K562 (cell line): ENCODE data around the gene GATA2. TPM values are rescaled to one million over a fixed set of nuclear protein-coding genes. Genes with fewer than 3 reads are reported as not detected.

ENCODE experiments used
- ARID1B ChIP-seq: fragments of 450-650 bp; IDR thresholded peaks from 2 replicates; pipeline ENCODE4 v1.6.1; 2016; ENCODE audit warnings: antibody characterized with exemption, mild to moderate bottlenecking, inconsistent platforms
- ATF1 ChIP-seq, 2 experiments: fragments of 450-650 bp in 1 of 2; IDR thresholded peaks; 2 replicates each; pipeline ENCODE4 v1.6.1; 2016; ENCODE audit warnings: missing compliant biosample characterization in 1 of 2, missing genetic modification characterization in 1 of 2
- ATF3 ChIP-seq, 2 experiments: fragments of 450-650 bp in 1 of 2; sonication (generic) in 1 of 2; formaldehyde crosslinking in 1 of 2; IDR thresholded peaks in 1 of 2; conservative IDR thresholded peaks in 1 of 2; 2 replicates each; pipeline versions ENCODE4 v1.6.1 to v1.8.1; 2016 to 2023; ENCODE audit warnings: mild to moderate bottlenecking in 2 of 2, moderate library complexity in 2 of 2, inconsistent platforms in 1 of 2, missing genetic modification reagents in 1 of 2
- CREB1 ChIP-seq, 2 experiments: sonication (generic) in 1 of 2; formaldehyde crosslinking in 1 of 2; IDR thresholded peaks; 2 replicates each; pipeline versions ENCODE4 v1.6.1 to v1.8.0; 2012 to 2022; ENCODE audit warnings: inconsistent platforms in 1 of 2, mild to moderate bottlenecking in 1 of 2, missing genetic modification reagents in 1 of 2, moderate library complexity in 1 of 2
- CREM ChIP-seq: IDR thresholded peaks from 2 replicates; pipeline ENCODE4 v1.6.1; 2014; ENCODE audit warnings: antibody characterized with exemption, low read depth
- DNMT1 ChIP-seq: fragments of 450-650 bp; IDR thresholded peaks from 2 replicates; pipeline ENCODE4 v1.6.1; 2016; ENCODE audit warnings: antibody characterized with exemption, mild to moderate bottlenecking
- FIP1L1 ChIP-seq: fragments of 200-400 bp; formaldehyde crosslinking; IDR thresholded peaks from 2 replicates; pipeline ENCODE4 v1.6.1; 2018; ENCODE audit warnings: mild to moderate bottlenecking, low read depth, low read length; ENCODE audit not compliant: poor library complexity, severe bottlenecking
- GTF2F1 ChIP-seq: IDR thresholded peaks from 2 replicates; pipeline ENCODE4 v1.6.1; 2011; ENCODE audit warnings: low read depth, low read length, improper control_type of control experiment
- HNRNPL ChIP-seq: fragments of 200-400 bp; formaldehyde crosslinking; IDR thresholded peaks from 2 replicates; pipeline ENCODE4 v1.6.1; 2017; ENCODE audit warnings: low read depth, mild to moderate bottlenecking, low read length
- HOXB6 ChIP-seq: fragments of 250-450 bp; sonication (Bioruptor Pico); IDR thresholded peaks from 2 replicates; pipeline ENCODE4 v1.5.1; 2022; ENCODE audit warnings: mild to moderate bottlenecking, borderline replicate concordance
- MAZ ChIP-seq, 2 experiments: fragments of 450-650 bp in 1 of 2; sonication (generic) in 1 of 2; formaldehyde crosslinking; IDR thresholded peaks in 1 of 2; conservative IDR thresholded peaks in 1 of 2; 2 replicates each; pipeline versions ENCODE4 v1.4.0 to v1.5.0; 2020; ENCODE audit warnings: mild to moderate bottlenecking in 1 of 2, missing genetic modification reagents in 1 of 2
- MTA2 ChIP-seq: fragments of 450-650 bp; IDR thresholded peaks from 2 replicates; pipeline ENCODE4 v1.6.1; 2016; ENCODE audit warnings: low read depth
- MTA3 ChIP-seq: fragments of 450-650 bp; formaldehyde crosslinking; IDR thresholded peaks from 2 replicates; pipeline ENCODE4 v1.6.1; 2017; ENCODE audit warnings: mild to moderate bottlenecking, borderline replicate concordance
- NUFIP1 ChIP-seq: fragments of 450-650 bp; IDR thresholded peaks from 2 replicates; pipeline ENCODE4 v1.6.1; 2018; ENCODE audit not compliant: partially characterized antibody
- PCBP2 ChIP-seq: fragments of 200-400 bp; formaldehyde crosslinking; IDR thresholded peaks from 2 replicates; pipeline ENCODE4 v1.6.1; 2018; ENCODE audit warnings: low read length, low read depth, mild to moderate bottlenecking, moderate library complexity; ENCODE audit not compliant: poor library complexity, severe bottlenecking
- SLC30A9 ChIP-seq: fragments of 250-450 bp; sonication (Bioruptor Pico); IDR thresholded peaks from 2 replicates; pipeline ENCODE4 v1.8.0; 2022; ENCODE audit warnings: mild to moderate bottlenecking, moderate library complexity
- XRCC3 ChIP-seq: fragments of 450-650 bp; IDR thresholded peaks from 2 replicates; pipeline ENCODE4 v1.6.1; 2017; ENCODE audit warnings: mild to moderate bottlenecking, moderate library complexity
- ZNF277 ChIP-seq: fragments of 250-450 bp; sonication (Bioruptor Pico); IDR thresholded peaks from 2 replicates; pipeline ENCODE4 v1.8.0; 2022; ENCODE audit warnings: inconsistent platforms, mild to moderate bottlenecking, moderate library complexity, borderline replicate concordance
- polyA plus RNA-seq, 8 experiments: library from polyadenylated mRNA; depleted of rRNA in 4 of 8; stranded (reverse) in 5 of 8; unstranded in 3 of 8; fragments of >200 nt; fragmentation: Nextera tagmentation in 2 of 8; fragmentation: Illumina TruSeq in 1 of 8; extraction: Ambion mirVana in 2 of 8; extraction: Trizol in 1 of 8; gene quantifications; 2 replicates each; pipeline versions ENCODE4 v1.2.1 to v1.2.3, GENCODE V29; 2011 to 2014; ENCODE audit warnings: inconsistent platforms in 1 of 8, missing spikeins in 1 of 8
- total RNA-seq, 7 experiments: library from RNA; depleted of rRNA in 6 of 7; stranded (reverse); fragments of >200 nt in 6 of 7; fragmentation: Illumina TruSeq in 2 of 7; extraction: Trizol in 2 of 7; gene quantifications; 2 replicates each; pipeline versions ENCODE4 v1.2.1 to v1.2.3, GENCODE V29; 2011 to 2021; ENCODE audit warnings: low replicate concordance in 1 of 7
- TF ChIP-seq, protein P1 (sequence below): fragments of 150-350 bp; conservative IDR thresholded peaks from 2 replicates; pipeline ENCODE4 v1.6.1; 2014; ENCODE audit warnings: low read length
- TF ChIP-seq, protein P2 (sequence below): fragments of 250-450 bp; sonication (Bioruptor Pico); IDR thresholded peaks from 2 replicates; pipeline ENCODE4 v1.8.0; 2021; ENCODE audit warnings: moderate library complexity, mild to moderate bottlenecking, inconsistent platforms
- TF ChIP-seq, protein P3 (sequence below): fragments of 250-450 bp; sonication (Bioruptor Pico); IDR thresholded peaks from 2 replicates; pipeline ENCODE4 v1.8.0; 2021; ENCODE audit warnings: mild to moderate bottlenecking, moderate library complexity

GATA2 gene
- total and polyA plus RNA-seq, 9 of the 15 experiments (the other 6 are each of a cell fraction or from before 2014, with no cell fraction given), result 8.5 to 218 (median 50.8) TPM

- TF ChIP-seq, protein P1, sequence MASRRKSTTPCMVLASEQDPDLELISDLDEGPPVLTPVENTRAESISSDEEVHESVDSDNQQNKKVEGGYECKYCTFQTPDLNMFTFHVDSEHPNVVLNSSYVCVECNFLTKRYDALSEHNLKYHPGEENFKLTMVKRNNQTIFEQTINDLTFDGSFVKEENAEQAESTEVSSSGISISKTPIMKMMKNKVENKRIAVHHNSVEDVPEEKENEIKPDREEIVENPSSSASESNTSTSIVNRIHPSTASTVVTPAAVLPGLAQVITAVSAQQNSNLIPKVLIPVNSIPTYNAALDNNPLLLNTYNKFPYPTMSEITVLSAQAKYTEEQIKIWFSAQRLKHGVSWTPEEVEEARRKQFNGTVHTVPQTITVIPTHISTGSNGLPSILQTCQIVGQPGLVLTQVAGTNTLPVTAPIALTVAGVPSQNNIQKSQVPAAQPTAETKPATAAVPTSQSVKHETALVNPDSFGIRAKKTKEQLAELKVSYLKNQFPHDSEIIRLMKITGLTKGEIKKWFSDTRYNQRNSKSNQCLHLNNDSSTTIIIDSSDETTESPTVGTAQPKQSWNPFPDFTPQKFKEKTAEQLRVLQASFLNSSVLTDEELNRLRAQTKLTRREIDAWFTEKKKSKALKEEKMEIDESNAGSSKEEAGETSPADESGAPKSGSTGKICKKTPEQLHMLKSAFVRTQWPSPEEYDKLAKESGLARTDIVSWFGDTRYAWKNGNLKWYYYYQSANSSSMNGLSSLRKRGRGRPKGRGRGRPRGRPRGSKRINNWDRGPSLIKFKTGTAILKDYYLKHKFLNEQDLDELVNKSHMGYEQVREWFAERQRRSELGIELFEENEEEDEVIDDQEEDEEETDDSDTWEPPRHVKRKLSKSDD, result no peak
- TF ChIP-seq, protein P2, sequence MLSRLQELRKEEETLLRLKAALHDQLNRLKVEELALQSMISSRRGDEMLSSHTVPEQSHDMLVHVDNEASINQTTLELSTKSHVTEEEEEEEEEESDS (CRISPR knock-in tag), result no peak
- TF ChIP-seq MAZ (CRISPR knock-in tag; conservative IDR thresholded peaks at IDR 0.05 in 1 of 2, IDR thresholded peaks at IDR 0.05 in 1 of 2) (no peak), ATF3 (IDR thresholded peaks at IDR 0.05) (peak; percentile 57), ATF3 (CRISPR knock-in tag; conservative IDR thresholded peaks at IDR 0.05) (no peak), NUFIP1 (no peak), MTA3 (no peak), SLC30A9 (CRISPR knock-in tag) (no peak), ATF1 (CRISPR knock-in tag; IDR thresholded peaks at IDR 0.05) (no peak), ATF1 (tag; IDR thresholded peaks at IDR 0.05) (peak; percentile 53), ZNF277 (CRISPR knock-in tag) (no peak), HOXB6 (no peak), MTA2 (0 out of 2 replicates have a peak, but pooled peaks have one; percentile 10), CREB1 (IDR thresholded peaks at IDR 0.05) (0 out of 2 replicates have a peak, but pooled peaks have one; percentile 41), CREB1 (CRISPR knock-in tag; IDR thresholded peaks at IDR 0.05) (no peak), DNMT1 (no peak), PCBP2 (no peak), HNRNPL (no peak), FIP1L1 (no peak), GTF2F1 (no peak), CREM (peak; percentile 68), XRCC3 (no peak), ARID1B (peak; percentile 51)
- TF ChIP-seq, protein P3, sequence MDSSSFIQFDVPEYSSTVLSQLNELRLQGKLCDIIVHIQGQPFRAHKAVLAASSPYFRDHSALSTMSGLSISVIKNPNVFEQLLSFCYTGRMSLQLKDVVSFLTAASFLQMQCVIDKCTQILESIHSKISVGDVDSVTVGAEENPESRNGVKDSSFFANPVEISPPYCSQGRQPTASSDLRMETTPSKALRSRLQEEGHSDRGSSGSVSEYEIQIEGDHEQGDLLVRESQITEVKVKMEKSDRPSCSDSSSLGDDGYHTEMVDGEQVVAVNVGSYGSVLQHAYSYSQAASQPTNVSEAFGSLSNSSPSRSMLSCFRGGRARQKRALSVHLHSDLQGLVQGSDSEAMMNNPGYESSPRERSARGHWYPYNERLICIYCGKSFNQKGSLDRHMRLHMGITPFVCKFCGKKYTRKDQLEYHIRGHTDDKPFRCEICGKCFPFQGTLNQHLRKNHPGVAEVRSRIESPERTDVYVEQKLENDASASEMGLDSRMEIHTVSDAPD, result no peak
Observed at GRCh38 chr3:128466840-128467541, 26.0 kb downstream of the GATA2 start, which contains the start of gene DNAJB8 (continued).
